Mucosa of descending colon (tissue), 3 donors: ENCODE results near the gene SLC24A4. TPM values are rescaled to one million over a fixed set of nuclear protein-coding genes. Genes with fewer than 3 reads are reported as not detected.

ENCODE experiments used
- ATAC-seq: fragments of 200-7000 bp; cut with Tn5 transposase; one replicate; pipeline ENCODE4 v1.9.1; 2020; ENCODE audit warnings: mild to moderate bottlenecking, moderate library complexity
- DNase-seq, 3 donors: peaks; one replicate each; pipeline ENCODE4 v3.0.0-alpha.2; 2020
- H3K36me3 ChIP-seq: fragments of 200-600 bp; one replicate; pipeline ENCODE4 v1.8.0; 2021; ENCODE audit warnings: low read depth, mild to moderate bottlenecking
- H3K4me1 ChIP-seq: fragments of 200-600 bp; one replicate; pipeline ENCODE4 v1.8.0; 2021; ENCODE audit warnings: low read depth, mild to moderate bottlenecking
- H3K4me3 ChIP-seq: fragments of 200-600 bp; one replicate; pipeline ENCODE4 v1.8.0; 2021; ENCODE audit warnings: mild to moderate bottlenecking
- H3K9me3 ChIP-seq: fragments of 200-600 bp; one replicate; pipeline ENCODE4 v1.8.0; 2021; ENCODE audit warnings: mild to moderate bottlenecking
- intact Hi-C, 2 donors: fragments of 100-400 bp; cut with DNase I in 1 of 2; cut with micrococcal nuclease in 1 of 2; formaldehyde crosslinking; loops; one replicate each; pipeline versions ENCODE4 v1.11.0 to v1.11.1; 2022; cut with DNase I, micrococcal nuclease
- total RNA-seq, 3 donors: library from RNA; stranded (reverse); fragmentation: NEBNext Ultra II Directional in 2 of 3; extraction: Animal tissue kit (Norgen Biotek cat#: 25700) in 2 of 3; gene quantifications; one replicate each; pipeline versions ENCODE4 v1.2.1 to v1.2.4, GENCODE V29; 2021 to 2023
- TF ChIP-seq, protein P1 (sequence below): fragments of 200-600 bp; IDR thresholded peaks from one replicate; pipeline ENCODE4 v1.8.0; 2022; ENCODE audit warnings: antibody characterized with exemption, mild to moderate bottlenecking
- donor health status: DM: no; HTN: no; CAD: no; lungs with moderate emphysema.
- donor health status: DM: no; HTN: no; CAD: no.
- donor health status: DM: no; HTN: yes; CAD: no.

Gene SLC24A4
- total RNA-seq, 3 donors from 2014 or later: 0.14 to 0.63 (median 0.27) TPM

DNA sequence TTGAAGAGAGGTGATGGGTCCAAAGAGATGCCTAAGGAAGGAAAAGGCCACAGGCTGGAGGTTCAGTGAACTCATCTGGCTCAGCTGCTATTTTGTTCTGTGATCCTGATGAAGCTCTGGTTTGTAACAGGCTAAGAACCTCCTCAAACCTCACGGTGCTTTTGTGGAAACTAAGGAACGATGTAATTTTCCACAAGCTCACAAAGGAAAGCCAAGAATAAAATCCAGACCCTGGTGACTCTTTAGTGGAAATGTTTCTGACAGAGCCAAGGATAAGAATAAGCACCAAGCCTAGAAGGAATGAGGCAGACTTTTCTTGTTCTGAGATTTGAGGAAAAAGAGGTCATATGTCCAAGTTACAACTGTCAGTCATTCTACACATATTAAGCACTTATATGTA lies 93.6 kb downstream of the SLC24A4 start:
- no peaks in the 10 kb centered on the region for H3K4me1 ChIP-seq
- intact Hi-C loops: no loop called here
- ATAC-seq (no peak), DNase-seq (no peak)
- TF ChIP-seq, protein P1, sequence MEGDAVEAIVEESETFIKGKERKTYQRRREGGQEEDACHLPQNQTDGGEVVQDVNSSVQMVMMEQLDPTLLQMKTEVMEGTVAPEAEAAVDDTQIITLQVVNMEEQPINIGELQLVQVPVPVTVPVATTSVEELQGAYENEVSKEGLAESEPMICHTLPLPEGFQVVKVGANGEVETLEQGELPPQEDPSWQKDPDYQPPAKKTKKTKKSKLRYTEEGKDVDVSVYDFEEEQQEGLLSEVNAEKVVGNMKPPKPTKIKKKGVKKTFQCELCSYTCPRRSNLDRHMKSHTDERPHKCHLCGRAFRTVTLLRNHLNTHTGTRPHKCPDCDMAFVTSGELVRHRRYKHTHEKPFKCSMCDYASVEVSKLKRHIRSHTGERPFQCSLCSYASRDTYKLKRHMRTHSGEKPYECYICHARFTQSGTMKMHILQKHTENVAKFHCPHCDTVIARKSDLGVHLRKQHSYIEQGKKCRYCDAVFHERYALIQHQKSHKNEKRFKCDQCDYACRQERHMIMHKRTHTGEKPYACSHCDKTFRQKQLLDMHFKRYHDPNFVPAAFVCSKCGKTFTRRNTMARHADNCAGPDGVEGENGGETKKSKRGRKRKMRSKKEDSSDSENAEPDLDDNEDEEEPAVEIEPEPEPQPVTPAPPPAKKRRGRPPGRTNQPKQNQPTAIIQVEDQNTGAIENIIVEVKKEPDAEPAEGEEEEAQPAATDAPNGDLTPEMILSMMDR: no peak
- H3K36me3 ChIP-seq: no peaks in the 10 kb centered on the region
- H3K4me3 ChIP-seq: no peak overlapping the region
- peaks cover 3% of the 10 kb centered on the region for H3K9me3 ChIP-seq

DNA sequence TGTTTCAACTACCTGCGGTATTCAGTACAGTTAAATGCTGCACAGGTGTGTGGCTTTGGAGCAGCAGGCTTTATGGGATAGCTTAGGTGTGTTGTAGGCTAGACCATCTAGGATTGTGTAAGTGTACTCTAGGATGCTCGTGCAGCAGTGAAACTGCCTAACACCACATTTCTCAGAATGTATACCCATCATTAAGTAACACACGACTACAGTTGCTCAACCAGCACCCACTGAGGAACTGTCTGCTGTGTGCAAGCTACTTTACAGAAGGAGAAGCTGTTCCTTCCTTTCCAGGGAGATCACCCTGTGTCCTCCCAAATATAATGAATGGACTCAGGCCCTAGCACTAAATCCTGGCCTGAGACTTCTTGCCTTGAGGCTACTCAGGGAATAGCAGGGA lies 94.8 kb downstream of the SLC24A4 start:
- DNase-seq: no peak
- H3K4me3 ChIP-seq: no peak overlapping the region
- TF ChIP-seq, protein P1: no peak
- H3K4me1 ChIP-seq: no peaks in the 10 kb centered on the region
- peaks cover 3% of the 10 kb centered on the region for H3K9me3 ChIP-seq
- intact Hi-C loops: no loop called here
- H3K36me3 ChIP-seq: no peaks in the 10 kb centered on the region
- peak; percentile 65 for ATAC-seq

GRCh38 chr14:92421751-92422150 lies 98.8 kb downstream of the SLC24A4 start:
- intact Hi-C loops: no loop called here

GRCh38 chr14:92425101-92425500 lies 102.1 kb downstream of the SLC24A4 start:
- ATAC-seq (no peak), DNase-seq (no peak)
- Histone ChIP-seq H3K4me3 (no peak overlapping the region), H3K36me3 (no peaks in the 10 kb centered on the region), H3K9me3 (no peaks in the 10 kb centered on the region), H3K4me1 (no peaks in the 10 kb centered on the region)
- TF ChIP-seq, protein P1: no peak
- intact Hi-C loops: no loop called here

More at GRCh38 chr14:92421751-92422150, 98.8 kb downstream of the SLC24A4 start:
- H3K9me3 ChIP-seq: peaks cover 3% of the 10 kb centered on the region
- TF ChIP-seq, protein P1: no peak
- ATAC-seq (no peak), DNase-seq (no peak)
- H3K4me3 ChIP-seq: no peak overlapping the region
- no peaks in the 10 kb centered on the region for H3K4me1 ChIP-seq
- no peaks in the 10 kb centered on the region for H3K36me3 ChIP-seq

- ATAC-seq: no peak
Observed at GRCh38 chr14:92426237-92426636, 103.3 kb downstream of the SLC24A4 start.

More at GRCh38 chr14:92426237-92426636, 103.3 kb downstream of the SLC24A4 start:
- Histone ChIP-seq H3K4me1 (no peaks in the 10 kb centered on the region), H3K4me3 (no peak overlapping the region), H3K9me3 (no peaks in the 10 kb centered on the region), H3K36me3 (no peaks in the 10 kb centered on the region)
- TF ChIP-seq, protein P1: no peak
- intact Hi-C loops: no loop called here
- DNase-seq: no peak
